Measurements from ENCODE around the gene MAPK1.
"Not testable (repeated sequence)": the region's sequence is repeated elsewhere in the genome, so short reads cannot be mapped to it uniquely, and the experiment has no call there.

MAPK1 gene

GRCh38 chr22:21842946-21843345, 24.5 kb downstream of the MAPK1 start:
- no peaks in the 10 kb centered on the region for H3K36me3 ChIP-seq (ENCODE audit: insufficient read depth, low read length)
- no peaks in the 10 kb centered on the region for H3K4me1 ChIP-seq (ENCODE audit: insufficient read depth, low read length)
- no peak overlapping the region for H3K9ac ChIP-seq (ENCODE audit: low read depth, low read length)
- no peaks in the 10 kb centered on the region for H3K9me3 ChIP-seq (ENCODE audit: control insufficient read depth, insufficient read depth, low read length)

GRCh38 chr22:21841422-21841821, 26.0 kb downstream of the MAPK1 start:
- H3K9ac ChIP-seq (ENCODE audit: low read depth, low read length): no peak overlapping the region
- H3K36me3 ChIP-seq (ENCODE audit: insufficient read depth, low read length): no peaks in the 10 kb centered on the region
- H3K9me3 ChIP-seq (ENCODE audit: control insufficient read depth, insufficient read depth, low read length): no peaks in the 10 kb centered on the region
- H3K4me1 ChIP-seq (ENCODE audit: insufficient read depth, low read length): peaks cover 6% of the 10 kb centered on the region; the same call in 1 of the 2 replicates

GRCh38 chr22:21840236-21840823, 27.1 kb downstream of the MAPK1 start:
- Histone ChIP-seq H3K9ac (ENCODE audit: low read depth, low read length) (no peak overlapping the region), H3K9me3 (ENCODE audit: control insufficient read depth, insufficient read depth, low read length) (no peaks in the 10 kb centered on the region), H3K4me1 (ENCODE audit: insufficient read depth, low read length) (peaks cover 12% of the 10 kb centered on the region; the same call in 1 of the 2 replicates), H3K36me3 (ENCODE audit: insufficient read depth, low read length) (no peaks in the 10 kb centered on the region)

- peaks cover 16% of the 10 kb centered on the region; the same call in 1 of the 2 replicates for H3K4me1 ChIP-seq (ENCODE audit: insufficient read depth, low read length)
- H3K9me3 ChIP-seq (ENCODE audit: control insufficient read depth, insufficient read depth, low read length): no peaks in the 10 kb centered on the region
- H3K36me3 ChIP-seq (ENCODE audit: insufficient read depth, low read length): no peaks in the 10 kb centered on the region; the same call in 1 of the 2 replicates
- H3K9ac ChIP-seq (ENCODE audit: low read depth, low read length): no peak overlapping the region
These were observed 27.7 kb downstream of the MAPK1 start for GRCh38 chr22:21839765-21840140.

GRCh38 chr22:21839104-21839764, 28.2 kb downstream of the MAPK1 start:
- peaks cover 16% of the 10 kb centered on the region; the same call in 1 of the 2 replicates for H3K4me1 ChIP-seq (ENCODE audit: insufficient read depth, low read length)
- H3K9me3 ChIP-seq (ENCODE audit: control insufficient read depth, insufficient read depth, low read length); H3K9ac ChIP-seq (ENCODE audit: low read depth, low read length); H3K36me3 ChIP-seq (ENCODE audit: insufficient read depth, low read length): not testable (repeated sequence)

- no peaks in the 10 kb centered on the region for H3K9me3 ChIP-seq (ENCODE audit: control insufficient read depth, insufficient read depth, low read length)
- peaks cover 22% of the 10 kb centered on the region; the same call in 1 of the 2 replicates for H3K4me1 ChIP-seq (ENCODE audit: insufficient read depth, low read length)
- H3K9ac ChIP-seq (ENCODE audit: low read depth, low read length): no peak overlapping the region
- no peaks in the 10 kb centered on the region; the same call in 1 of the 2 replicates for H3K36me3 ChIP-seq (ENCODE audit: insufficient read depth, low read length)
These were observed 30.0 kb downstream of the MAPK1 start for GRCh38 chr22:21837248-21837979.

- H3K9me3 ChIP-seq (ENCODE audit: control insufficient read depth, insufficient read depth, low read length); H3K9ac ChIP-seq (ENCODE audit: low read depth, low read length); H3K36me3 ChIP-seq (ENCODE audit: insufficient read depth, low read length): not testable (repeated sequence)
- peaks cover 22% of the 10 kb centered on the region; the same call in 1 of the 2 replicates for H3K4me1 ChIP-seq (ENCODE audit: insufficient read depth, low read length)
These were observed 31.0 kb downstream of the MAPK1 start for GRCh38 chr22:21836486-21836885.

- H3K9me3 ChIP-seq (ENCODE audit: control insufficient read depth, insufficient read depth, low read length): no peaks in the 10 kb centered on the region
- H3K36me3 ChIP-seq (ENCODE audit: insufficient read depth, low read length): no peaks in the 10 kb centered on the region; the same call in none of the 2 replicates
- H3K4me1 ChIP-seq (ENCODE audit: insufficient read depth, low read length): peaks cover 22% of the 10 kb centered on the region; the same call in 1 of the 2 replicates
- H3K9ac ChIP-seq (ENCODE audit: low read depth, low read length): no peak overlapping the region
These were observed 32.1 kb downstream of the MAPK1 start for GRCh38 chr22:21835378-21835777.

- H3K36me3 ChIP-seq (ENCODE audit: insufficient read depth, low read length): no peaks in the 10 kb centered on the region; the same call in none of the 2 replicates
- peaks cover 22% of the 10 kb centered on the region; the same call in 1 of the 2 replicates for H3K4me1 ChIP-seq (ENCODE audit: insufficient read depth, low read length)
- H3K9me3 ChIP-seq (ENCODE audit: control insufficient read depth, insufficient read depth, low read length): no peaks in the 10 kb centered on the region
- no peak overlapping the region for H3K9ac ChIP-seq (ENCODE audit: low read depth, low read length)
These were observed 32.6 kb downstream of the MAPK1 start for GRCh38 chr22:21834869-21835268.

- H3K9me3 ChIP-seq (ENCODE audit: control insufficient read depth, insufficient read depth, low read length): no peaks in the 10 kb centered on the region
- H3K9ac ChIP-seq (ENCODE audit: low read depth, low read length): no peak overlapping the region
- H3K4me1 ChIP-seq (ENCODE audit: insufficient read depth, low read length): peaks cover 20% of the 10 kb centered on the region; the same call in 1 of the 2 replicates
- no peaks in the 10 kb centered on the region; the same call in none of the 2 replicates for H3K36me3 ChIP-seq (ENCODE audit: insufficient read depth, low read length)
These were observed 34.9 kb downstream of the MAPK1 start for GRCh38 chr22:21832291-21833290.

- Histone ChIP-seq H3K9me3 (ENCODE audit: control insufficient read depth, insufficient read depth, low read length) (no peaks in the 10 kb centered on the region), H3K4me1 (ENCODE audit: insufficient read depth, low read length) (peaks cover 7% of the 10 kb centered on the region; the same call in 1 of the 2 replicates), H3K36me3 (ENCODE audit: insufficient read depth, low read length) (no peaks in the 10 kb centered on the region; the same call in 1 of the 2 replicates), H3K9ac (ENCODE audit: low read depth, low read length) (no peak overlapping the region)
These were observed 37.9 kb downstream of the MAPK1 start for GRCh38 chr22:21829523-21829922.

GRCh38 chr22:21828268-21828638, 39.2 kb downstream of the MAPK1 start:
- H3K4me1 ChIP-seq (ENCODE audit: insufficient read depth, low read length): peaks cover 7% of the 10 kb centered on the region; the same call in 1 of the 2 replicates

GRCh38 chr22:21827628-21828267, 39.7 kb downstream of the MAPK1 start:
- Histone ChIP-seq H3K9me3 (ENCODE audit: control insufficient read depth, insufficient read depth, low read length) (no peaks in the 10 kb centered on the region), H3K36me3 (ENCODE audit: insufficient read depth, low read length) (no peaks in the 10 kb centered on the region; the same call in 1 of the 2 replicates), H3K4me1 (ENCODE audit: insufficient read depth, low read length) (peaks cover 4% of the 10 kb centered on the region; the same call in 1 of the 2 replicates), H3K9ac (ENCODE audit: low read depth, low read length) (no peak overlapping the region)

More at GRCh38 chr22:21828268-21828638, 39.2 kb downstream of the MAPK1 start:
- Histone ChIP-seq H3K36me3 (ENCODE audit: insufficient read depth, low read length) (no peaks in the 10 kb centered on the region; the same call in 1 of the 2 replicates), H3K9me3 (ENCODE audit: control insufficient read depth, insufficient read depth, low read length) (no peaks in the 10 kb centered on the region), H3K9ac (ENCODE audit: low read depth, low read length) (no peak overlapping the region)
